ENCODE measurements around the gene NDFIP2.
"Not testable (repeated sequence)": the region's sequence is repeated elsewhere in the genome, so short reads cannot be mapped to it uniquely, and the experiment has no call there.

- not testable (repeated sequence) for TF ChIP-seq NFYB (CRISPR knock-in tag; conservative IDR thresholded peaks at IDR 0.05; ENCODE audit: low read depth); CTCF (IDR thresholded peaks at IDR 0.05); E2F1 (CRISPR knock-in tag; IDR thresholded peaks at IDR 0.05); USF2 (CRISPR knock-in tag; IDR thresholded peaks at IDR 0.05); RELA (CRISPR knock-in tag; IDR thresholded peaks at IDR 0.05; ENCODE audit: borderline replicate concordance); KAT7 (CRISPR knock-in tag; IDR thresholded peaks at IDR 0.05; ENCODE audit: borderline replicate concordance); ETV6 (CRISPR knock-in tag; IDR thresholded peaks at IDR 0.05); NFE2L1 (CRISPR knock-in tag; IDR thresholded peaks at IDR 0.05); AFF4 (CRISPR knock-in tag; IDR thresholded peaks at IDR 0.05; ENCODE audit: borderline replicate concordance); ESRRA (CRISPR knock-in tag; IDR thresholded peaks at IDR 0.05; ENCODE audit: borderline replicate concordance); NR2C2 (CRISPR knock-in tag; IDR thresholded peaks at IDR 0.05)
Measured at GRCh38 chr13:79600146-79600545, 119.2 kb downstream of the NDFIP2 start.

Data from WTC11 (cell line).